Right lobe of liver (tissue), 4 donors: ENCODE results near the gene SPACA5.

Source experiments
- POLR2A ChIP-seq: fragments of 450-650 bp; IDR thresholded peaks from one replicate; pipeline ENCODE4 v1.6.1; 2017; ENCODE audit warnings: antibody characterized with exemption, mild to moderate bottlenecking
- TF ChIP-seq, protein P1 (sequence below), 4 donors: fragments of 200-600 bp in 3 of 4; fragments of 450-650 bp in 1 of 4; IDR thresholded peaks; one replicate each; pipeline versions ENCODE4 v1.5.1 to v1.8.0; 2016 to 2022; ENCODE audit warnings: antibody characterized with exemption in 4 of 4, mild to moderate bottlenecking in 2 of 4
- donor health status: DM: no; HTN: no; CAD: no.
- donor health status: DM: no; HTN: no; CAD: no.
- donor health status: DM: no; HTN: yes; CAD: no.

- TF ChIP-seq, protein P1, sequence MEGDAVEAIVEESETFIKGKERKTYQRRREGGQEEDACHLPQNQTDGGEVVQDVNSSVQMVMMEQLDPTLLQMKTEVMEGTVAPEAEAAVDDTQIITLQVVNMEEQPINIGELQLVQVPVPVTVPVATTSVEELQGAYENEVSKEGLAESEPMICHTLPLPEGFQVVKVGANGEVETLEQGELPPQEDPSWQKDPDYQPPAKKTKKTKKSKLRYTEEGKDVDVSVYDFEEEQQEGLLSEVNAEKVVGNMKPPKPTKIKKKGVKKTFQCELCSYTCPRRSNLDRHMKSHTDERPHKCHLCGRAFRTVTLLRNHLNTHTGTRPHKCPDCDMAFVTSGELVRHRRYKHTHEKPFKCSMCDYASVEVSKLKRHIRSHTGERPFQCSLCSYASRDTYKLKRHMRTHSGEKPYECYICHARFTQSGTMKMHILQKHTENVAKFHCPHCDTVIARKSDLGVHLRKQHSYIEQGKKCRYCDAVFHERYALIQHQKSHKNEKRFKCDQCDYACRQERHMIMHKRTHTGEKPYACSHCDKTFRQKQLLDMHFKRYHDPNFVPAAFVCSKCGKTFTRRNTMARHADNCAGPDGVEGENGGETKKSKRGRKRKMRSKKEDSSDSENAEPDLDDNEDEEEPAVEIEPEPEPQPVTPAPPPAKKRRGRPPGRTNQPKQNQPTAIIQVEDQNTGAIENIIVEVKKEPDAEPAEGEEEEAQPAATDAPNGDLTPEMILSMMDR (IDR thresholded peaks at IDR 0.05), result no peak
- TF ChIP-seq POLR2A, result no peak
These were observed 15.3 kb upstream of the SPACA5 start for GRCh38 chrX:47991263-47992094.
